Calu3 (cell line): ENCODE measurements around the gene ASZ1. TPM values are rescaled to one million over a fixed set of nuclear protein-coding genes. Genes with fewer than 3 reads are reported as not detected.

ENCODE experiments used
- BruUV-seq: library from RNA; stranded (reverse); fragments of 400-500 nt; replicated peaks from 2 replicates; lab custom pipeline; 2021; lab: Mats Ljungman, UMichigan
- CTCF ChIA-PET: fragments of 300-600 bp; sonication (Branson Sonifier 250); formaldehyde crosslinking; loops from one replicate; lab custom pipeline; 2022; ENCODE audit warnings: antibody characterized with exemption; lab: Charles Lee
- DNase-seq: peaks from one replicate; pipeline ENCODE4 v3.0.0; 2022
- H3K27ac Mint-ChIP-seq: one replicate; pipeline ENCODE4 v1.8.0; 2022; ENCODE audit warnings: mixed read lengths; ENCODE audit not compliant: unreplicated experiment
- H3K27me3 Mint-ChIP-seq: one replicate; pipeline ENCODE4 v1.8.0; 2022; ENCODE audit warnings: mixed read lengths; ENCODE audit not compliant: unreplicated experiment
- H3K36me3 Mint-ChIP-seq: one replicate; pipeline ENCODE4 v1.8.0; 2022; ENCODE audit warnings: mild to moderate bottlenecking, moderate library complexity, mixed read lengths; ENCODE audit not compliant: insufficient read depth, unreplicated experiment
- H3K4me1 Mint-ChIP-seq: one replicate; pipeline ENCODE4 v1.8.0; 2022; ENCODE audit warnings: mild to moderate bottlenecking, low read depth, mixed read lengths; ENCODE audit not compliant: unreplicated experiment
- H3K4me3 Mint-ChIP-seq: one replicate; pipeline ENCODE4 v1.8.0; 2022; ENCODE audit warnings: mild to moderate bottlenecking, low read depth, moderate library complexity, mixed read lengths; ENCODE audit not compliant: unreplicated experiment
- H3K9me3 Mint-ChIP-seq: one replicate; pipeline ENCODE4 v1.8.0; 2022; ENCODE audit warnings: low read depth, mixed read lengths; ENCODE audit not compliant: unreplicated experiment
- intact Hi-C: fragments of 100-400 bp; cut with micrococcal nuclease; formaldehyde crosslinking; loops from one replicate; pipeline ENCODE4 v1.10.0; 2022; ENCODE audit not compliant: unreplicated experiment
- total RNA-seq: library from RNA; stranded (reverse); gene quantifications from 2 replicates; pipeline ENCODE4 v1.2.3, GENCODE V29; 2022
- TF ChIP-seq, protein P1 (sequence below): fragments of 200-600 bp; IDR thresholded peaks from one replicate; pipeline ENCODE4 v1.8.0; 2022; ENCODE audit warnings: antibody characterized with exemption; ENCODE audit not compliant: unreplicated experiment

ASZ1 gene
- total RNA-seq, 1 experiment from 2014 or later, result not detected

DNA sequence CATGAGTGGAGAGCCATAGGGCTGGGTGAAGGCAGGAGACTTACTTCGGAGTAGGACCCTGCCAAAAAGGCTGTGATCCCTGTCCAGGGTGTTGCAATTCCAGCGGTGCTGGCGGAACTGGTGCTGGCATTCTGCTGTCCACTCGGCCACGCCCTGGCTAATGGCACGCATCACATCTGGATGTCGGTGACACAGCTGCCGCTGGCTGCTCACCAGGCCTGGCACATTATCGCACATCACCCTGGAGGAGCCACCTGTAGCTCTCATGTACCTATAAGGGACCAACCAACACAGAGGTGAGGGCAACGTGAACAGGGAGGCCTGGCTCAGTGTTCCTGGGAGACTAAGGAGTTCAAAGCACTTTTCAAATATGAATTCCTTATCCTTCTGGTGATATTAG lies 106.8 kb downstream of the ASZ1 start:
- H3K4me1 Mint-ChIP-seq, result peaks cover 10% of the 10 kb centered on the region
- BruUV-seq, result no TSS peak
- TF ChIP-seq, protein P1, sequence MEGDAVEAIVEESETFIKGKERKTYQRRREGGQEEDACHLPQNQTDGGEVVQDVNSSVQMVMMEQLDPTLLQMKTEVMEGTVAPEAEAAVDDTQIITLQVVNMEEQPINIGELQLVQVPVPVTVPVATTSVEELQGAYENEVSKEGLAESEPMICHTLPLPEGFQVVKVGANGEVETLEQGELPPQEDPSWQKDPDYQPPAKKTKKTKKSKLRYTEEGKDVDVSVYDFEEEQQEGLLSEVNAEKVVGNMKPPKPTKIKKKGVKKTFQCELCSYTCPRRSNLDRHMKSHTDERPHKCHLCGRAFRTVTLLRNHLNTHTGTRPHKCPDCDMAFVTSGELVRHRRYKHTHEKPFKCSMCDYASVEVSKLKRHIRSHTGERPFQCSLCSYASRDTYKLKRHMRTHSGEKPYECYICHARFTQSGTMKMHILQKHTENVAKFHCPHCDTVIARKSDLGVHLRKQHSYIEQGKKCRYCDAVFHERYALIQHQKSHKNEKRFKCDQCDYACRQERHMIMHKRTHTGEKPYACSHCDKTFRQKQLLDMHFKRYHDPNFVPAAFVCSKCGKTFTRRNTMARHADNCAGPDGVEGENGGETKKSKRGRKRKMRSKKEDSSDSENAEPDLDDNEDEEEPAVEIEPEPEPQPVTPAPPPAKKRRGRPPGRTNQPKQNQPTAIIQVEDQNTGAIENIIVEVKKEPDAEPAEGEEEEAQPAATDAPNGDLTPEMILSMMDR, result no peak
- H3K27me3 Mint-ChIP-seq, result peaks cover 61% of the 10 kb centered on the region
- CTCF ChIA-PET, result no interaction called here
- DNase-seq, result no peak
- H3K4me3 Mint-ChIP-seq, result no peak overlapping the region
- intact Hi-C loops, result no loop called here
- H3K9me3 Mint-ChIP-seq, result no peaks in the 10 kb centered on the region
- no peak overlapping the region for H3K27ac Mint-ChIP-seq
- H3K36me3 Mint-ChIP-seq, result peaks cover 12% of the 10 kb centered on the region

- H3K27me3 Mint-ChIP-seq, result peaks cover 48% of the 10 kb centered on the region
- CTCF ChIA-PET, result interaction anchor here (0.5 kb wide), 1 partner anchor 75 kb away, joined by 3 read pairs; no protein-coding TSS in a partner anchor
- H3K36me3 Mint-ChIP-seq, result peaks cover 8% of the 10 kb centered on the region
- intact Hi-C loops, result loop anchor here (10.0 kb wide), 1 partner anchor 396 kb away; no protein-coding TSS in a partner anchor
- TF ChIP-seq, protein P1, result no peak
- H3K4me3 Mint-ChIP-seq, result no peak overlapping the region
- H3K4me1 Mint-ChIP-seq, result peaks cover 9% of the 10 kb centered on the region
- no TSS peak for BruUV-seq
- H3K27ac Mint-ChIP-seq, result no peak overlapping the region
- H3K9me3 Mint-ChIP-seq, result no peaks in the 10 kb centered on the region
- no peak for DNase-seq
These were observed 108.1 kb downstream of the ASZ1 start for GRCh38 chr7:117319181-117319580.

DNA sequence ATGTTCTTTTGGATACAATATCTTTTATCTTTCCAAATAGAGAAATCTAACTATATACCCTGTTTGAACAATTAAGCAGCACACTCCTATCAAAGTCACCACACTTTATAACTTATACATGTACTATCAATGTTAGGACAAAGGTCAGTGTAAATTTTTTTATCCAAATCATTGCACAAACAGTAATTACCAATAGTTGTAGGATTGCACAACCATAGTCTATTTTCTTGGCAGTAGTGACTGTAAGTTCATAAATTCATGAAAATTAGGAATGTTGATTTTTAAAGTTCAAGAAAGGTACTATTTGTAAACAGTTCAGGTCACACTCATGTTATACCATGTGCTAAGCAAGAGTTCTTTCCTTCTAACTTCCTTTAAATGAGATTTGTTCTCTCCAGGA lies 113.7 kb downstream of the ASZ1 start:
- no peaks in the 10 kb centered on the region for H3K27me3 Mint-ChIP-seq
- H3K36me3 Mint-ChIP-seq, result no peaks in the 10 kb centered on the region
- no peaks in the 10 kb centered on the region for H3K4me1 Mint-ChIP-seq
- CTCF ChIA-PET, result interaction anchor here (1.4 kb wide), 1 partner anchor 62 kb away, joined by 4 read pairs; no protein-coding TSS in a partner anchor
- no TSS peak for BruUV-seq
- intact Hi-C loops, result loop anchor here (10.0 kb wide), 1 partner anchor 401 kb away; no protein-coding TSS in a partner anchor
- no peak overlapping the region for H3K27ac Mint-ChIP-seq
- TF ChIP-seq, protein P1, result no peak
- DNase-seq, result no peak
- H3K9me3 Mint-ChIP-seq, result no peaks in the 10 kb centered on the region
- H3K4me3 Mint-ChIP-seq, result no peak overlapping the region

Other genes starting within 250 kb of the ASZ1 start
- gene WNT2, start 104.4 kb downstream of the ASZ1 start, total RNA-seq, result not detected in 2 replicates
- 267 and 502 TPM in 2 replicates for gene CFTR, start 52.5 kb upstream of the ASZ1 start, total RNA-seq